ENCODE data around the gene IGSF3. TPM values are rescaled to one million over a fixed set of nuclear protein-coding genes. Genes with fewer than 3 reads are reported as not detected.

IGSF3 gene
- total RNA-seq, 2 experiments from 2014 or later, result 0.08 to 0.22 TPM

DNA sequence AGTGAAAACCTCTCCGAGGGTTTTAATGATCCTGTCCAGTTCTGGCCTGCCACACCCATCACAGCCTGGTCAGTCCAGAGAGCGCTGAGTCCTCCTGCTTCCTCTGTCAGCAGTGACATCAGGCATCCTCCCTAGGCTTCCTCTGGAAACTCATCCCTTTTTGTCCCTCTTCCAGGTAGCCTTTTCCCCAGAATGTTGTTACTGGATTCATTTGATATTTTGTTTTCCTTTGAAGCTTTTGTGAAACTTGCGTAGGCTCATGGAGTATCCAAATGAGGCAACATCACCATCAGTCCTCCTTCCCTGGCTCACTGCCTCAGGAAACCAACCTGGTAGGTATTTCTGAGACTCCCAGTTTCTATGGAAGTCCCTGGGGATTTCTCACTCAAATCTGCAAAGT lies 27.0 kb upstream of the IGSF3 start:
- CTCF ChIA-PET, result no interaction called here
- H3K4me1 Mint-ChIP-seq (ENCODE audit: low read depth), result no peaks in the 10 kb centered on the region
- no peak overlapping the region for H3K4me3 Mint-ChIP-seq
- H3K27ac Mint-ChIP-seq, result no peak overlapping the region
- DNase-seq (no peak), ATAC-seq (ENCODE audit: poor library complexity) (no peak)
- H3K9me3 ChIP-seq (ENCODE audit: control insufficient read depth in 1 of 2, insufficient read depth in 1 of 2, low read length in 2 of 2), result no peaks in the 10 kb centered on the region
- no peaks in the 10 kb centered on the region for H3K4me1 ChIP-seq (ENCODE audit: insufficient read depth, low read length)
- no peaks in the 10 kb centered on the region for H3K27me3 Mint-ChIP-seq
- TF ChIP-seq, protein P1, sequence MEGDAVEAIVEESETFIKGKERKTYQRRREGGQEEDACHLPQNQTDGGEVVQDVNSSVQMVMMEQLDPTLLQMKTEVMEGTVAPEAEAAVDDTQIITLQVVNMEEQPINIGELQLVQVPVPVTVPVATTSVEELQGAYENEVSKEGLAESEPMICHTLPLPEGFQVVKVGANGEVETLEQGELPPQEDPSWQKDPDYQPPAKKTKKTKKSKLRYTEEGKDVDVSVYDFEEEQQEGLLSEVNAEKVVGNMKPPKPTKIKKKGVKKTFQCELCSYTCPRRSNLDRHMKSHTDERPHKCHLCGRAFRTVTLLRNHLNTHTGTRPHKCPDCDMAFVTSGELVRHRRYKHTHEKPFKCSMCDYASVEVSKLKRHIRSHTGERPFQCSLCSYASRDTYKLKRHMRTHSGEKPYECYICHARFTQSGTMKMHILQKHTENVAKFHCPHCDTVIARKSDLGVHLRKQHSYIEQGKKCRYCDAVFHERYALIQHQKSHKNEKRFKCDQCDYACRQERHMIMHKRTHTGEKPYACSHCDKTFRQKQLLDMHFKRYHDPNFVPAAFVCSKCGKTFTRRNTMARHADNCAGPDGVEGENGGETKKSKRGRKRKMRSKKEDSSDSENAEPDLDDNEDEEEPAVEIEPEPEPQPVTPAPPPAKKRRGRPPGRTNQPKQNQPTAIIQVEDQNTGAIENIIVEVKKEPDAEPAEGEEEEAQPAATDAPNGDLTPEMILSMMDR (IDR thresholded peaks at IDR 0.05), result no peak
- no peak overlapping the region for H3K27ac ChIP-seq (ENCODE audit: low read depth in 1 of 2, low read length in 2 of 2)
- no peaks in the 10 kb centered on the region for H3K9me3 Mint-ChIP-seq
- H3K4me3 ChIP-seq (ENCODE audit: low read length), result no peak overlapping the region
- POLR2A ChIA-PET, result no interaction called here
- H3K27me3 ChIP-seq (ENCODE audit: control insufficient read depth in 1 of 2, insufficient read depth in 2 of 2, low read length in 2 of 2), result no peaks in the 10 kb centered on the region
- no peaks in the 10 kb centered on the region for H3K36me3 Mint-ChIP-seq (ENCODE audit: low read depth)
- no peaks in the 10 kb centered on the region for H3K36me3 ChIP-seq (ENCODE audit: insufficient read depth, low read length)
- intact Hi-C loops (cut with DNase I, micrococcal nuclease), result no loop called here

DNA sequence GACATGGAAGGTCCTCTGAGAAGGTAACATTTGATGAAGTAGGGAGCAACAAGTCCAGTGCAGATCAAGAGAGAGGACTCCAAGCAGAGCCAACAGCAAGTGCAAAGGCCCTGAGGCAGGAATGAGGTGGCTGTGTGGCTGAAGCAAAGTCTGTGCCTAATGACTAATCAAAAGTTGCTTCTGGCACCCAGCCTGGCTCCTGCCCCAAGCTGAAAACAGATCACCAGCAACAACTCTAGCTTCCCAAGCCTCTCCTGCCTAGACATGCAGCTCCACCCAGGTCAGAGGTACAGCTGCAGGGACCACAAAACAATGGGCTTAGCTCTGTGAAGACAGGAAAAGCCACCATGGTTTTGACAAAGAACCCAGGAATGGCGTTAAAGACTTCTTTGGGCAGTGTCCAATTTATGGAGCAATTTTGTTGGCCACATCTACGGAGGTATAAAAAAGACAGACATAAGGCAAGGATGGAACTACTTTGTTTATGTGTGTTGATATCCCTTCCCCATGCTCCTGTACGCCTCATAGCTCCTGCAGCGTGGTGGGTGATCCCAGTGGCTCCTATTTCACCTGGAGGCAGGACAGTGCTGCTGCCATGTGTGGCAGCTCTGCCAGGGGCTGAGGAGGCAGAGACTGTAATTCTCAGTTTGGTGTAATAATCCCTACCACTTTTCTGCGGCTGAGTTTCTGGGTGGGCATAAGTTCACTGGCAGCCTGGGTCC lies 26.4 kb upstream of the IGSF3 start:
- ATAC-seq (ENCODE audit: poor library complexity) (no peak), DNase-seq (no peak)
- H3K27ac ChIP-seq (ENCODE audit: low read depth in 1 of 2, low read length in 2 of 2), result no peak overlapping the region
- H3K27ac Mint-ChIP-seq, result no peak overlapping the region
- no peaks in the 10 kb centered on the region for H3K9me3 Mint-ChIP-seq
- H3K27me3 Mint-ChIP-seq, result no peaks in the 10 kb centered on the region
- TF ChIP-seq, protein P1 (IDR thresholded peaks at IDR 0.05), result no peak
- H3K36me3 Mint-ChIP-seq (ENCODE audit: low read depth), result no peaks in the 10 kb centered on the region
- no peak overlapping the region for H3K4me3 ChIP-seq (ENCODE audit: low read length)
- intact Hi-C loops (cut with DNase I, micrococcal nuclease), result no loop called here
- no peaks in the 10 kb centered on the region for H3K9me3 ChIP-seq (ENCODE audit: control insufficient read depth in 1 of 2, insufficient read depth in 1 of 2, low read length in 2 of 2)
- H3K4me1 ChIP-seq (ENCODE audit: insufficient read depth, low read length), result no peaks in the 10 kb centered on the region
- CTCF ChIA-PET, result no interaction called here
- H3K36me3 ChIP-seq (ENCODE audit: insufficient read depth, low read length), result no peaks in the 10 kb centered on the region
- H3K4me3 Mint-ChIP-seq, result no peak overlapping the region
- no peaks in the 10 kb centered on the region for H3K4me1 Mint-ChIP-seq (ENCODE audit: low read depth)
- no peaks in the 10 kb centered on the region for H3K27me3 ChIP-seq (ENCODE audit: control insufficient read depth in 1 of 2, insufficient read depth in 2 of 2, low read length in 2 of 2)
- POLR2A ChIA-PET, result no interaction called here

DNA sequence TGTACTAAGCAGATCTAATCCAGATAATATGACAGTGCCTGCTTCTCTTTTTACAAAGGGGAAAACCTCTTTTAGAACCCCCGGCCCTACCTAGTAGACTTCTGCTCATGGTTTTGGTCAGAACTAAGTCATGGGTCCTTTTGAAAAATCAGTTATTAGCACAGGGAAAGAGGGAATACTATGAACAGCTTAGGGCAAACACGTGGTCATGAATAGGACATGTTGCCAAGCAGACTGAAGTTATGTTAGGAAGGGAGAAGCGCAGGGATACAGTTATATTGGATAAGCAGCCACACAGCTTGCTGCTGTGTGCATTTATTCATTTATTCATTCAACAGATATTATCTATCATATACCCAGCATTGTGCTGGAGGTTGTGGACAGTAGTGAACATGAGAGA lies 25.3 kb upstream of the IGSF3 start:
- intact Hi-C loops (cut with DNase I, micrococcal nuclease), result no loop called here
- H3K27ac Mint-ChIP-seq, result no peak overlapping the region

More for the DNA sequence above, 25.3 kb upstream of the IGSF3 start:
- no peaks in the 10 kb centered on the region for H3K9me3 Mint-ChIP-seq
- H3K36me3 ChIP-seq (ENCODE audit: insufficient read depth, low read length), result no peaks in the 10 kb centered on the region
- H3K27me3 ChIP-seq (ENCODE audit: control insufficient read depth in 1 of 2, insufficient read depth in 2 of 2, low read length in 2 of 2), result no peaks in the 10 kb centered on the region
- no peaks in the 10 kb centered on the region for H3K36me3 Mint-ChIP-seq (ENCODE audit: low read depth)
- TF ChIP-seq, protein P1 (IDR thresholded peaks at IDR 0.05), result no peak
- POLR2A ChIA-PET, result no interaction called here
- H3K4me1 ChIP-seq (ENCODE audit: insufficient read depth, low read length), result no peaks in the 10 kb centered on the region
- no peak overlapping the region for H3K4me3 ChIP-seq (ENCODE audit: low read length)
- no peak overlapping the region for H3K27ac ChIP-seq (ENCODE audit: low read depth in 1 of 2, low read length in 2 of 2)
- ATAC-seq (ENCODE audit: poor library complexity) (no peak), DNase-seq (no peak)
- H3K4me3 Mint-ChIP-seq, result no peak overlapping the region
- CTCF ChIA-PET, result no interaction called here
- H3K4me1 Mint-ChIP-seq (ENCODE audit: low read depth), result no peaks in the 10 kb centered on the region
- no peaks in the 10 kb centered on the region for H3K27me3 Mint-ChIP-seq
- no peaks in the 10 kb centered on the region for H3K9me3 ChIP-seq (ENCODE audit: control insufficient read depth in 1 of 2, insufficient read depth in 1 of 2, low read length in 2 of 2)
